GM12872 (cell line): ENCODE data around the gene SMYD1.

ENCODE experiments used
- CTCF ChIP-seq: IDR thresholded peaks from 3 replicates; pipeline ENCODE4 v1.5.1; 2011; ENCODE audit warnings: low read depth, mild to moderate bottlenecking, low read length, moderate library complexity; ENCODE audit not compliant: insufficient read depth

Gene SMYD1

GRCh38 chr2:88114889-88115288, 47.3 kb downstream of the SMYD1 start:
- no peak for TF ChIP-seq CTCF

GRCh38 chr2:88115825-88116518, 48.3 kb downstream of the SMYD1 start:
- TF ChIP-seq CTCF = no peak

GRCh38 chr2:88116669-88117432, 49.2 kb downstream of the SMYD1 start:
- no peak for TF ChIP-seq CTCF

DNA sequence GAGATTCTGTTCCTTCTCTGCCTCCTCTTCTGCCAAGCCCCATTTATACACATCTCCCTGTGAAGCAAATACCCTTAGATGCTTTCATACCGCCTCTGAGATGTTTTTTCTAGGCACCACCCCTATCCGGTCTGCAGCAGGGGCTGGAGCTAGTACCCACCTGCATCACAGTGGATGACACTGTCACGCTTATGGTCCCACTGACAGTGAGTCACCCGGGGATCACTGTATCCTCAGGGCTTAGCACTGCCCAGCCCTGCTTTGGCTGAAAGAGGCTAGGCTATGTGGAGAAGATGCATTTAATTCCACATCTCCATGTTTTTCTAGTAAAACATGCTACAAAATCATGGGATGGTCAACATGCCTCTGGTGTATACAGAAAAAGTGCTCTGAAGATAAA, 50.3 kb downstream of the SMYD1 start:
- no peak for TF ChIP-seq CTCF

DNA sequence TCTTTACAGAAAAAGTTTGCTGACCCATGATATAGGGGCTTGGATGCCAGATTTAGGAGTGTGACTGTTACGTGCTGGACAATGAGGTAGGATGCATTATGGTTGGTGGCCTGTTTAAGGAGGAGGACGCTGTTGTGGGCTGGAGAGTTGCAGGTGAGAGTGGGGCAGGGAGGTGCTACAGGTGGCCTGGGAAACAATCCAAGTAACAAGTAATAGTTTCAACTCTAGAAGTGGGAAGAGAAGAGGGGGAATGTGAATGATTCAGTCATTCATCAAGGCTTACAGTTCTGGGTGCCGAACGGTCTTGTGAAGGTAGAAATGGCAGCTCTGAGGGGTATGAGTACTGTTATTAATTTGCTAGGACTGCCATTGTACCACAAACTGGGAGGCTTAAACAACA, 54.1 kb downstream of the SMYD1 start:
- no peak for TF ChIP-seq CTCF

- no peak for TF ChIP-seq CTCF
These were observed 54.7 kb downstream of the SMYD1 start for GRCh38 chr2:88122141-88122884.
